ENCODE data around the gene RTRAF.

The RTRAF gene

GRCh38 chr14:52051871-52052270, 62.5 kb downstream of the RTRAF start:
- peak; percentile 91 for DNase-seq

- DNase-seq: peak; percentile 93
Observed at GRCh38 chr14:52052288-52052943, 63.1 kb downstream of the RTRAF start.

- DNase-seq: peak; percentile 41
Observed at GRCh38 chr14:52053044-52053443, 63.7 kb downstream of the RTRAF start.

- DNase-seq: no peak
Observed at GRCh38 chr14:52054678-52055077, 65.3 kb downstream of the RTRAF start.

GRCh38 chr14:52055167-52055566, 65.8 kb downstream of the RTRAF start:
- peak; percentile 60 for DNase-seq

GRCh38 chr14:52058341-52058740, 69.0 kb downstream of the RTRAF start:
- no peak for DNase-seq

- DNase-seq: no peak
Observed at GRCh38 chr14:52059649-52060048, 70.3 kb downstream of the RTRAF start.

GRCh38 chr14:52060080-52060479, 70.7 kb downstream of the RTRAF start:
- DNase-seq: no peak

Data from fibroblast of skin of scalp (primary cell).